ENCODE results near the gene ETV6.

- no peak for TF ChIP-seq EZH2 (IDR thresholded peaks at IDR 0.05)
- no peak for TF ChIP-seq CTCF (IDR thresholded peaks at IDR 0.05 in 2 of 3, conservative IDR thresholded peaks at IDR 0.05 in 1 of 3; ENCODE audit: borderline replicate concordance in 1 of 3, insufficient read depth in 1 of 3, low read depth in 2 of 3, low read length in 2 of 3)
- no peak for TF ChIP-seq MAX (IDR thresholded peaks at IDR 0.05)
- TF ChIP-seq POLR2AphosphoS5 (IDR thresholded peaks at IDR 0.05; ENCODE audit: low read depth, low read length) = no peak
- TF ChIP-seq TCF7L2 (IDR thresholded peaks at IDR 0.05; ENCODE audit: borderline replicate concordance, extremely low read depth, insufficient read depth, insufficient read length) = no peak
- TF ChIP-seq YY1 (IDR thresholded peaks at IDR 0.05; ENCODE audit: extremely low read depth, insufficient replicate concordance, low read depth, low read length) = no peak
- no peak for TF ChIP-seq SP1 (IDR thresholded peaks at IDR 0.05; ENCODE audit: low read depth)
- no peak for TF ChIP-seq ZFX (IDR thresholded peaks at IDR 0.05)
- no peak for TF ChIP-seq POLR2A (IDR thresholded peaks at IDR 0.05; ENCODE audit: borderline replicate concordance, extremely low read depth, insufficient read depth, insufficient read length)
- no peak for TF ChIP-seq ATF3 (IDR thresholded peaks at IDR 0.05)
Observed at GRCh38 chr12:11746940-11747716, 97.7 kb downstream of the ETV6 start.
